ENCODE results near the gene RNF121. TPM values are rescaled to one million over a fixed set of nuclear protein-coding genes. Genes with fewer than 3 reads are reported as not detected.

Gene RNF121
- total and polyA plus RNA-seq, 7 experiments from 2014 or later: 8.8 to 37.2 (median 20.2) TPM

DNA sequence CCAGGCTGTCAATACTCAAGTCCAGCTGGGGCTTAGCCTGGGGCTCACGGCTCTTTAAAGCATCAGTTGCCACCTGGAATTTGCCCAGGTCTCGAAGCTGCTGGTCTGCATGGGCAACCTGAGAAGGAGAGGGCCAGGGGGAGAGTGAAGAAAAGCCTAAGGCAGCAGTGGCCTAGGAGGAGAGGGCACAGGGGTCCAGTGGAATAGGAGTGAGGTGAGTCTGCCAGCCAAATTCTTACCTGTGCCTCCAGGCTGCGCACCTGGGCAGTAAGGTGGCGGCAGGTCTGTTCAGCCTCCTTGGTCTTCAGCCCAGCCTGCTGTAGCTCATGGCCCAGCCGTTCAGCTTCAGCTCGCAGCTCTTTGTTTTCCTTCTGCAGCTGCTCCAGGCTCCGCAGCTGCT lies 79.9 kb downstream of the RNF121 start:
- H3K9me3 Mint-ChIP-seq: peaks cover 0 to 2% (median 0%) of the 10 kb centered on the region in 11 donors
- no peaks in the 10 kb centered on the region for H3K4me1 ChIP-seq (ENCODE audit: control insufficient read depth in 2 of 2, insufficient read depth in 2 of 2, low read length in 2 of 2)
- no peaks in the 10 kb centered on the region for H3K27me3 Mint-ChIP-seq
- ChIA-PET CTCF (interaction anchor here (0.7 kb wide), 1 partner anchor 13 kb away, joined by 3 read pairs; no protein-coding TSS in a partner anchor), POLR2A (interaction anchor here (1.4 kb wide), 1 partner anchor 10 kb away, joined by 8 read pairs; the partner anchor contains the start of gene IL18BP)
- H3K27ac Mint-ChIP-seq: peak overlapping the region in 4 of 9 donors; percentile 9 to 54 (median 24)
- intact Hi-C loops (cut with micrococcal nuclease): no loop called here
- H3K4me1 Mint-ChIP-seq: peaks cover 0 to 9% (median 0%) of the 10 kb centered on the region in 7 donors
- peaks cover 14 to 58% (median 24%) of the 10 kb centered on the region in 5 donors for H3K36me3 Mint-ChIP-seq
- H3K36me3 ChIP-seq (ENCODE audit: control insufficient read depth in 2 of 3, insufficient read depth in 3 of 3, low read length in 3 of 3): peaks cover 64 to 99% (median 66%) of the 10 kb centered on the region in 3 experiments
- H3K27ac ChIP-seq (ENCODE audit: low read depth, low read length): no peak overlapping the region
- ATAC-seq: no peak
- H3K9me3 ChIP-seq (ENCODE audit: control insufficient read depth in 2 of 3, low read length in 3 of 3): no peaks in the 10 kb centered on the region
- no peak for DNase-seq
- H3K27me3 ChIP-seq (ENCODE audit: control insufficient read depth in 2 of 2, insufficient read depth in 2 of 2, low read length in 2 of 2): no peaks in the 10 kb centered on the region
- no peak overlapping the region for H3K4me3 ChIP-seq (ENCODE audit: low read length)
- no peak overlapping the region for H3K4me3 Mint-ChIP-seq

DNA sequence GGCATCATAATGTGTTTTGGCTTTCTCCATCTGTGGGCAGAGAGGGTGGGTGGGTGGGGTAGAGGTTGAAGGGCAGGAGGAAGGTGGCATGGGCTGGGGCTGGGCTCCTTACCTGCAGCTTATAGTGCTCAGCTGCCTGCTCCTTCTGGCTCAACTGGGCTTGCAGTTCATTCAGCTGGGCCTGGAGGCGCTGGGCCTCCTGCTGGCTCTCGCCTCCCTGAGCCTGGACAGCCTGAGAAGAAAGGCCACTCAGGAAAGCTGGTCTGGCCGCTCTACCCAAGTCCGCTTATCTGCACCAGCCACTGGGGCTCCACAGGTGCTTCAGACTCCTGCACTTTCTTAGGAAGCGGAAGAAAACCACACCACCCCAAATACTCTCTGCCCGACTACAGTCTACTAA lies 80.3 kb downstream of the RNF121 start:
- Mint-ChIP-seq H3K36me3 (peaks cover 15 to 59% (median 24%) of the 10 kb centered on the region in 5 donors), H3K9me3 (peaks cover 0 to 2% (median 0%) of the 10 kb centered on the region in 11 donors), H3K27ac (peak overlapping the region in 2 of 9 donors; percentile 43 to 78), H3K4me1 (peaks cover 0 to 13% (median 0%) of the 10 kb centered on the region in 7 donors), H3K27me3 (no peaks in the 10 kb centered on the region), H3K4me3 (no peak overlapping the region)
- Histone ChIP-seq H3K9me3 (ENCODE audit: control insufficient read depth in 2 of 3, low read length in 3 of 3) (no peaks in the 10 kb centered on the region), H3K4me1 (ENCODE audit: control insufficient read depth in 2 of 2, insufficient read depth in 2 of 2, low read length in 2 of 2) (no peaks in the 10 kb centered on the region), H3K4me3 (ENCODE audit: low read length) (no peak overlapping the region), H3K27ac (ENCODE audit: low read depth, low read length) (no peak overlapping the region), H3K36me3 (ENCODE audit: control insufficient read depth in 2 of 3, insufficient read depth in 3 of 3, low read length in 3 of 3) (peaks cover 69 to 99% (median 70%) of the 10 kb centered on the region in 3 experiments), H3K27me3 (ENCODE audit: control insufficient read depth in 2 of 2, insufficient read depth in 2 of 2, low read length in 2 of 2) (no peaks in the 10 kb centered on the region)
- intact Hi-C loops (cut with micrococcal nuclease): no loop called here
- ATAC-seq (no peak), DNase-seq (no peak)
- POLR2A ChIA-PET: no interaction called here
- CTCF ChIA-PET: interaction anchor here (0.7 kb wide), 1 partner anchor 13 kb away, joined by 3 read pairs; no protein-coding TSS in a partner anchor

DNA sequence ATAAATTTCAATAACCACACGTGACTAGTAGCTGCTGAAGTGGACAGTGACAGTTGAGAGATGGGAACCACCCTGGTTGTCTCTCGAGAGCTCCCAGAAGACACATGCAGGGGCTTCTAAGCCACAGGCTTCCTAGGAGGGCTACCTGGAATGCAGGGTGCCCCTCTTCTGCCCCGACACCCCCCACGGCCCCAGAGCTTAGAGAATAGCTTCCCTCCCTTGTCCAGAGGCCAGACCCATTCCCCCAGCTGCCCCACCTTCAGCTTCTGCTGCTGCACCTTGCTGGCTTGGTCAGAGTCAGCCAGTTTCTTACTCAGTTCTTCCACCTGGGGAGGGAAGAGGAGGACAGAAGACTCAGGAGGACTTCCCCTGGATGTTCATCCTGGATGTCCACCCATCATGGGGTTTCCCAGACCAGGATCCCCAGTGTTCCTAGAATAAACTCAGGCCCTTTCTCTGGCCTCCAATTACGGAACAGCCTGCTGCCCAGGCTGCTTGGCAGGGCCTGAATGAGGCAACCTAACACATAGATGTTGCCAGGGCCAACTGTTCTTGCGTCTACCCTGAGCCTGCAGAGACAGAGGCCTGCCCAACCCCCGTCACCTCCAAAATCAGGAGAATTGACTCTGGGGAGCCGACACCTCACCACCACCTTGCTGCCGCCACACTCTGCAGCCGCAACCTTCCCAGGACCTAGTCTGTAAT lies 81.8 kb downstream of the RNF121 start:
- Mint-ChIP-seq H3K27me3 (no peaks in the 10 kb centered on the region), H3K4me1 (peaks cover 0 to 14% (median 5%) of the 10 kb centered on the region in 7 donors), H3K36me3 (peaks cover 15 to 62% (median 32%) of the 10 kb centered on the region in 5 donors), H3K27ac (peak overlapping the region in 7 of 9 donors; percentile 17 to 77 (median 43)), H3K4me3 (no peak overlapping the region), H3K9me3 (peaks cover 0 to 2% (median 0%) of the 10 kb centered on the region in 11 donors)
- ATAC-seq (no peak), DNase-seq (no peak)
- no peaks in the 10 kb centered on the region for H3K9me3 ChIP-seq (ENCODE audit: control insufficient read depth in 2 of 3, low read length in 3 of 3)
- no peaks in the 10 kb centered on the region for H3K27me3 ChIP-seq (ENCODE audit: control insufficient read depth in 2 of 2, insufficient read depth in 2 of 2, low read length in 2 of 2)
- peak overlapping the region; percentile 44 for H3K27ac ChIP-seq (ENCODE audit: low read depth, low read length)
- intact Hi-C loops (cut with micrococcal nuclease): no loop called here
- ChIA-PET CTCF (interaction anchor here (0.6 kb wide), 1 partner anchor 735 kb away, joined by 5 read pairs; no protein-coding TSS in a partner anchor), POLR2A (interaction anchor here (1.0 kb wide), 2 partner anchors 11 to 23 kb away, joined by 3 to 4 read pairs; no protein-coding TSS in a partner anchor)
- H3K36me3 ChIP-seq (ENCODE audit: control insufficient read depth in 2 of 3, insufficient read depth in 3 of 3, low read length in 3 of 3): peaks cover 62 to 99% (median 84%) of the 10 kb centered on the region in 3 experiments
- H3K4me3 ChIP-seq (ENCODE audit: low read length): no peak overlapping the region
- H3K4me1 ChIP-seq (ENCODE audit: control insufficient read depth in 2 of 2, insufficient read depth in 2 of 2, low read length in 2 of 2): no peaks in the 10 kb centered on the region

DNA sequence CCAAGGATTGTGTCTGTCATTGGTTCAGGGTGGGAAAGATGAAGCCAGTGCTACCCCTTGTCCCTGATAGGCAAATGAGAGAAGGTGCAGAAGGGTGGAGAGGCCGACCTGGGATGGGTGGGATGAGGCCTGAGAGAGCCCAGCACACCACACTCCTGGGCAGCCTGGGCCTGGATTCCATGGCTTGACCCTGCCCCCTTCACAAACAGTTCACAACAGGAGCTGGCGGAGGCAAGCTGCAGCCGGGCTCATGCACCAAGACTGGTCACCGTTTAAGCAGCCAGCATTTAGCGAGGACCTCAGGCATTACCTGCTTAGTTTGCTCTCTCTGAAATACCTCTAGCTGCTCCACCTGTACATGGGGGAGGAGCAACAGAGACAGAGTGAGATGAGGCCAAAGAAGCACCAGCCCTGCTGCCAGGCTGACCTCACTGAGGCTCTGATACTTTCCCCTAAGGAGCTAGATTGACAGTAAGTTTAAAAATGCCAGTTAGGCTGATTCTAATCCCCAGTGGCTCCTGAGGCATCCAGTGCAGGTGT lies 83.3 kb downstream of the RNF121 start:
- POLR2A ChIA-PET: interaction anchor here (1.6 kb wide), 1 partner anchor 12 kb away, joined by 6 read pairs; no protein-coding TSS in a partner anchor
- peak overlapping the region; percentile 44 for H3K27ac ChIP-seq (ENCODE audit: low read depth, low read length)
- H3K36me3 Mint-ChIP-seq: peaks cover 17 to 65% (median 28%) of the 10 kb centered on the region in 5 donors

DNA sequence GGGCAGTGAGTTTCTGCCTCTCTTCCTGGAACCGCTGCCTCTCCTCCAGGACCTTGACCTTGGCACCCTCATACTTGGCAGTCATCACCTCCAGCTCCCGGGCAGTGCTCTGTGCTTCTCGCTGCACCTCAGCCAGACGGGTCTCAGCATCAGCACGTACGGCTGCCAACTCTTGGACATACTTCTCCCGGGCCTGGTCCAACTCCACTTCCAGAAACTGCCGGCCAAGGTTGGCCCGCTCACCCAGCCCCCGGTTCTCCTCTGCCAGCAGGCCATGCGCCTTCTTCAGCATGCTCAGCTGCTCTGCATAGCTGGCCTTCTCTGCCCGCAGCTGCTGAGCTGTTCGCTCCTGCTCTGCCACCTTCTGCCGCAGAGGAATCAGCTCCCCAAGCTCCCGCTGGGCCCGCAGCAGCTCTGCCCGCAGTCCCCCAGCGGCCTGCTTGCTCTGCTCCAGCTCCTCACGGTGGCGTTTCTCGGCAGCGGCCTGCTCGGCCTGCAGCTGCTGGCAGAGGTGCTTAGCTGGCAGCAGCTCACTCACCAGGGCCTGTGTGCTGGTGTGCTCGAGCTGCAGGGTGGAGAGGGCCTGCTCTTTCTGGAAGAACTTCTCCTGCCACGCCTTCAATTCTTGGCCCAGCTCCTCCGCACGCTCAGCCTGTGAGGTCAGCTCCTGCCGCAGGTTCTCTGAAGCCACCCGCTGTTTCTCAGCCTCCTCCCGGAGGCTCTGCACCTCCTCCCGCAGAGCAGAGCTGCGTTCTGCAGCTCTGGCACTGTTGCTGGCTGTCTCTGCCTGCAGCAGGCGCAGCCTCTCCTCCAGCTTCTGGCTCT lies 84.3 kb downstream of the RNF121 start:
- H3K4me1 ChIP-seq (ENCODE audit: control insufficient read depth in 2 of 2, insufficient read depth in 2 of 2, low read length in 2 of 2): no peaks in the 10 kb centered on the region
- Mint-ChIP-seq H3K36me3 (peaks cover 14 to 65% (median 32%) of the 10 kb centered on the region in 5 donors), H3K27me3 (no peaks in the 10 kb centered on the region), H3K27ac (peak overlapping the region in 5 of 9 donors; percentile 28 to 65 (median 41)), H3K4me1 (peaks cover 0 to 16% (median 5%) of the 10 kb centered on the region in 7 donors), H3K4me3 (no peak overlapping the region), H3K9me3 (peaks cover 0 to 2% (median 0%) of the 10 kb centered on the region in 11 donors)
- ATAC-seq (no peak), DNase-seq (no peak)
- H3K4me3 ChIP-seq (ENCODE audit: low read length): no peak overlapping the region
- peaks cover 58 to 99% (median 74%) of the 10 kb centered on the region in 3 experiments for H3K36me3 ChIP-seq (ENCODE audit: control insufficient read depth in 2 of 3, insufficient read depth in 3 of 3, low read length in 3 of 3)
- H3K27me3 ChIP-seq (ENCODE audit: control insufficient read depth in 2 of 2, insufficient read depth in 2 of 2, low read length in 2 of 2): no peaks in the 10 kb centered on the region
- H3K9me3 ChIP-seq (ENCODE audit: control insufficient read depth in 2 of 3, low read length in 3 of 3): no peaks in the 10 kb centered on the region
- CTCF ChIA-PET: interaction anchor here (1.8 to 3.0 kb wide), 2 partner anchors 11 to 36 kb away, joined by 5 to 14 read pairs; no protein-coding TSS in a partner anchor
- POLR2A ChIA-PET: interaction anchor here (0.6 to 1.6 kb wide), 3 partner anchors 13 to 86 kb away, joined by 3 to 6 read pairs (median 4); no protein-coding TSS in a partner anchor
- no peak overlapping the region for H3K27ac ChIP-seq (ENCODE audit: low read depth, low read length)
- intact Hi-C loops (cut with micrococcal nuclease): no loop called here

More for the DNA sequence above, 83.3 kb downstream of the RNF121 start:
- intact Hi-C loops (cut with micrococcal nuclease): no loop called here
- peaks cover 56 to 99% (median 81%) of the 10 kb centered on the region in 3 experiments for H3K36me3 ChIP-seq (ENCODE audit: control insufficient read depth in 2 of 3, insufficient read depth in 3 of 3, low read length in 3 of 3)
- Mint-ChIP-seq H3K27me3 (no peaks in the 10 kb centered on the region), H3K4me1 (peaks cover 0 to 14% (median 5%) of the 10 kb centered on the region in 7 donors), H3K4me3 (no peak overlapping the region), H3K27ac (peak overlapping the region in 5 of 9 donors; percentile 28 to 75 (median 47)), H3K9me3 (peaks cover 0 to 2% (median 0%) of the 10 kb centered on the region in 11 donors)
- no peaks in the 10 kb centered on the region for H3K27me3 ChIP-seq (ENCODE audit: control insufficient read depth in 2 of 2, insufficient read depth in 2 of 2, low read length in 2 of 2)
- DNase-seq (no peak), ATAC-seq (no peak)
- H3K4me1 ChIP-seq (ENCODE audit: control insufficient read depth in 2 of 2, insufficient read depth in 2 of 2, low read length in 2 of 2): no peaks in the 10 kb centered on the region
- CTCF ChIA-PET: no interaction called here
- H3K9me3 ChIP-seq (ENCODE audit: control insufficient read depth in 2 of 3, low read length in 3 of 3): no peaks in the 10 kb centered on the region
- no peak overlapping the region for H3K4me3 ChIP-seq (ENCODE audit: low read length)

Measured in naive thymus-derived CD4-positive, alpha-beta T cell (primary cell).